HepG2 (cell line): ENCODE data around the gene ARHGAP21. TPM values are rescaled to one million over a fixed set of nuclear protein-coding genes. Genes with fewer than 3 reads are reported as not detected.

Source experiments
- ATAC-seq: fragments of 200-7000 bp; cut with Tn5 transposase; 3 replicates; pipeline ENCODE4 v1.9.1; 2020; ENCODE audit warnings: mild to moderate bottlenecking, moderate library complexity
- BruUV-seq: library from RNA; stranded (reverse); fragments of 400-500 nt; replicated peaks from 2 replicates; lab custom pipeline; 2021; lab: Mats Ljungman, UMichigan
- CTCF ChIA-PET: fragments of 300-600 bp; formaldehyde crosslinking; extraction: SDS; loops from one replicate; lab custom pipeline; 2021; ENCODE audit warnings: low total read pairs, inconsistent platforms, low intra/inter-chr PET ratio; lab: Yijun Ruan, JAX
- POLR2A ChIA-PET: fragments of 350-600 bp; sonication (Branson Sonifier 250); formaldehyde crosslinking; loops from one replicate; lab custom pipeline; 2020; ENCODE audit warnings: antibody characterized with exemption, inconsistent platforms; lab: Yijun Ruan, JAX
- DNase-seq: peaks from one replicate; pipeline ENCODE4 v3.0.0-alpha.2; 2015; ENCODE audit warnings: low spot score
- FAIRE-seq: peaks from 3 replicates; lab custom pipeline; 2011; peaks lifted over from hg19 to GRCh38; lab: Jason Lieb, UNC
- H2AFZ ChIP-seq: one replicate; pipeline ENCODE4 v1.6.1; 2011; ENCODE audit warnings: low read length, inconsistent platforms
- H3K27ac ChIP-seq: fragments of 300-600 bp; 3 replicates; pipeline ENCODE4 v1.8.0; 2011; ENCODE audit warnings: mixed run types, mild to moderate bottlenecking, mixed read lengths, low read length, inconsistent platforms; ENCODE audit not compliant: insufficient read depth; ENCODE audit errors: extremely low read length
- H3K27me3 ChIP-seq, 2 experiments: fragments of 200-600 bp in 1 of 2; 2 replicates in 1 of 2; 3 replicates in 1 of 2; pipeline versions ENCODE4 v1.6.0 to v1.8.0; 2011; ENCODE audit warnings: low read length in 2 of 2, mild to moderate bottlenecking in 2 of 2, moderate library complexity in 2 of 2, inconsistent platforms in 1 of 2; ENCODE audit not compliant: insufficient read depth in 2 of 2, control insufficient read depth in 1 of 2
- H3K36me3 ChIP-seq, 2 experiments: fragments of 200-600 bp in 1 of 2; replicated peaks in 1 of 2; 2 replicates in 1 of 2; 3 replicates in 1 of 2; pipeline versions ENCODE4 v1.5.1 to v1.8.0; 2011; ENCODE audit warnings: low read length in 2 of 2, inconsistent platforms in 1 of 2; ENCODE audit not compliant: insufficient read depth in 2 of 2, control insufficient read depth in 1 of 2
- H3K4me1 ChIP-seq: 2 replicates; pipeline ENCODE4 v1.5.1; 2012; ENCODE audit warnings: low read length, inconsistent platforms; ENCODE audit not compliant: insufficient read depth
- H3K4me2 ChIP-seq: 2 replicates; pipeline ENCODE4 v1.6.0; 2011; ENCODE audit warnings: low read depth, low read length, inconsistent platforms
- H3K4me3 ChIP-seq, 3 experiments: fragments of 200-600 bp in 1 of 3; sonication (generic), shearing (Covaris generic) in 1 of 3; replicated peaks in 1 of 3; 2 replicates each; pipeline ENCODE4 v1.5.1; 2011 to 2016; ENCODE audit warnings: low read length in 3 of 3, inconsistent platforms in 2 of 3, low read depth in 2 of 3, mild to moderate bottlenecking in 2 of 3, control low read depth in 1 of 3, mixed read lengths in 1 of 3; ENCODE audit not compliant: insufficient read depth in 1 of 3
- H3K79me2 ChIP-seq: one replicate; pipeline ENCODE4 v1.6.1; 2011; ENCODE audit warnings: low read length, inconsistent platforms; ENCODE audit not compliant: insufficient read depth
- H3K9ac ChIP-seq: 2 replicates; pipeline ENCODE4 v1.6.0; 2011; ENCODE audit warnings: mild to moderate bottlenecking, low read depth, low read length, inconsistent platforms; ENCODE audit not compliant: insufficient read depth
- H3K9me3 ChIP-seq: 2 replicates; pipeline ENCODE4 v1.5.1; 2012; ENCODE audit warnings: mild to moderate bottlenecking, low read length
- H4K20me1 ChIP-seq: 2 replicates; pipeline ENCODE4 v1.6.0; 2011; ENCODE audit warnings: inconsistent platforms, mild to moderate bottlenecking, low read length, moderate library complexity; ENCODE audit not compliant: insufficient read depth
- IKZF1 ChIP-seq: fragments of 450-650 bp; IDR thresholded peaks from 2 replicates; pipeline ENCODE4 v1.7.1; 2016
- KDM5A ChIP-seq: fragments of 200-600 bp; sonication (generic); IDR thresholded peaks from 2 replicates; pipeline ENCODE4 v1.7.0; 2018; ENCODE audit warnings: antibody characterized with exemption, mild to moderate bottlenecking, low read length, borderline replicate concordance
- NFE2L2 ChIP-seq: fragments of 150-350 bp; IDR thresholded peaks from 2 replicates; pipeline ENCODE4 v1.6.1; 2014; ENCODE audit warnings: low read length
- SAP130 ChIP-seq: IDR thresholded peaks from 2 replicates; pipeline ENCODE4 v1.6.1; 2016; ENCODE audit warnings: low read depth
- SOX6 ChIP-seq, 2 experiments: fragments of 450-650 bp in 1 of 2; sonication (generic) in 1 of 2; formaldehyde crosslinking in 1 of 2; IDR thresholded peaks; 2 replicates each; pipeline versions ENCODE4 v1.4.0 to v1.6.1; 2017 to 2020; ENCODE audit warnings: antibody characterized with exemption in 1 of 2, mild to moderate bottlenecking in 1 of 2, missing genetic modification reagents in 1 of 2
- TGIF2 ChIP-seq: IDR thresholded peaks from 2 replicates; pipeline ENCODE4 v1.6.1; 2016; ENCODE audit warnings: control low read depth, missing compliant biosample characterization
- ZNF251 ChIP-seq: sonication (generic); formaldehyde crosslinking; IDR thresholded peaks from 2 replicates; pipeline ENCODE4 v1.9.0; 2021; ENCODE audit warnings: mild to moderate bottlenecking, missing genetic modification reagents
- WGBS: methylation state at CpG from one replicate; pipeline ENCODE4 v1.1.6; 2017; ENCODE audit warnings: low lambda C conversion rate; 5-methylcytosine and 5-hydroxymethylcytosine counted together
- in situ Hi-C: cut with HindIII; loops from 2 replicates; pipeline ENCODE4 v1.10.0; 2017; ENCODE audit warnings: low pct_unique_long_range_greater_than_20kb; ENCODE audit not compliant: extremely low pct_ligation_motif_present
- intact Hi-C: fragments of 100-400 bp; cut with micrococcal nuclease; formaldehyde crosslinking; loops from one replicate; pipeline ENCODE4 v1.10.0; 2022; ENCODE audit not compliant: unreplicated experiment
- polyA plus RNA-seq, 8 experiments: library from polyadenylated mRNA; depleted of rRNA in 3 of 8; stranded (reverse) in 7 of 8; unstranded in 1 of 8; fragments of >200 nt; fragmentation: Illumina TruSeq in 4 of 8; extraction: Trizol in 4 of 8; gene quantifications; 2 replicates each; pipeline versions ENCODE4 v1.2.1 to v1.2.3, GENCODE V29; 2011 to 2016; ENCODE audit warnings: low read depth in 4 of 8, missing spikeins in 1 of 8, mixed read lengths in 1 of 8; ENCODE audit not compliant: insufficient read depth in 1 of 8
- total RNA-seq, 5 experiments: library from RNA; depleted of rRNA; stranded (reverse); fragments of >200 nt; fragmentation: Illumina TruSeq; extraction: Trizol; gene quantifications; 2 replicates each; pipeline ENCODE4 v1.2.3, GENCODE V29; 2016; ENCODE audit warnings: low read depth in 1 of 5
- TF ChIP-seq, protein P1 (sequence below): sonication (generic); formaldehyde crosslinking; IDR thresholded peaks from 2 replicates; pipeline ENCODE4 v1.4.0; 2020; ENCODE audit warnings: missing genetic modification reagents
- TF ChIP-seq, protein P2 (sequence below): IDR thresholded peaks from 2 replicates; pipeline ENCODE4 v1.6.1; 2016; ENCODE audit warnings: low read depth
- TF ChIP-seq, protein P3 (sequence below): sonication (generic); formaldehyde crosslinking; IDR thresholded peaks from one replicate; pipeline ENCODE4 v1.5.1; 2020; ENCODE audit warnings: mild to moderate bottlenecking, missing genetic modification reagents; ENCODE audit errors: not compliant biosample characterization
- TF ChIP-seq, protein P4 (sequence below): sonication (generic); formaldehyde crosslinking; conservative IDR thresholded peaks from 2 replicates; pipeline ENCODE4 v1.5.0; 2020; ENCODE audit warnings: missing genetic modification reagents

Gene ARHGAP21
- total and polyA plus RNA-seq, 2 of the 13 experiments (the other 11 are each of a cell fraction or from before 2014, with no cell fraction given): 23.9 to 26.6 TPM

DNA sequence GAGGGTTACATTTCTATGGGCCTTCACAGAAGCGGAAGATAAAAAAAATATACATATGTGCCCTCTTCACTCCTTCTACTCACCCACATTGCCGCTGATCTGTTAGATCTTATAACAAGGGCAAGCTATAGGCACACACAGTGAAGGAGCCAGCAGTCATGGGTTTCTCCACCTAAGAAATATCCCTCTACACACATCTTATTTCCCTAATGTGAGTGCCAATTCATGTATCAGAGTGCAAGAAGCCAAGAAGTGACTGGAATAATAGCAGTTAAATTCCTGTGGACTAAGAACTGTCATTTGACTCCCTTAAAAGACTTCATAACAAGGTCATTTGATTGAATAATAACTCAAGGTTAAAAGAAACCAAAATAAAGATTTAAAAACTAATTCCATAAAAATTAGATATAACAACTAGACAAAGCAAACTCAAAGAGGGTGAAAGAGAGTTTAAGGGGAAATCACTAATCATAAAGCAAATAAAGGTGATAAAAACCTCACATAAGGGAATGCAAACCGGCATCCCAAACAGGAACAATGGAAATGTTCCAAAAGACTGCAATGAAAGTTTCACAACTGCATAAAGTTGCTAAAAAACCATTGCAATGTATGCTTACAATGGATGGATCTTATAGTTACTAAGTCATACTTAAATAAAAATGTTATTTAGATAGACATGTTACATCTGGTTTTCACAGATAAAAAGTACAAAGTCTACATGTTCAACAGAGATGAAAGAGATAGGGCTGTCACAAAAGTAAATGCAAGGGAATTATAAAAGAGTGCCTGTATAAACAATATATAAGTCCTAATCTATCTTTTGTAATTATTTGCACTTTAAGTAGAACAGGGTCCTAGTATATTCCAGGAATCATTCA is 42.8 kb downstream of the ARHGAP21 start:
- 55% methylated on average over 3 of the region's 3 CpGs for WGBS
- no peaks in the 10 kb centered on the region for H3K36me3 ChIP-seq
- FAIRE-seq (no peak), DNase-seq (peak; percentile 88), ATAC-seq (peak; percentile 74)
- no TSS peak for BruUV-seq
- intact Hi-C loops: loop anchor here (1.0 kb wide), 1 partner anchor 40 kb away; no protein-coding TSS in a partner anchor
- no peak overlapping the region for H3K9ac ChIP-seq
- H2AFZ ChIP-seq: no peak overlapping the region
- 0 out of 6 replicates have a peak overlapping the region, but pooled peaks of 1 of the 3 experiments have one; percentile 15 for H3K4me3 ChIP-seq
- peak overlapping the region; percentile 59 for H3K4me2 ChIP-seq
- ChIA-PET CTCF (no interaction called here), POLR2A (no interaction called here)
- H3K27ac ChIP-seq: peak overlapping the region; percentile 55
- H3K27me3 ChIP-seq: no peaks in the 10 kb centered on the region
- H4K20me1 ChIP-seq: peaks cover 4% of the 10 kb centered on the region; the same call in 1 of the 2 replicates
- in situ Hi-C loops: no loop called here
- peaks cover 22% of the 10 kb centered on the region for H3K4me1 ChIP-seq
- peaks cover 16% of the 10 kb centered on the region for H3K79me2 ChIP-seq
- no peaks in the 10 kb centered on the region for H3K9me3 ChIP-seq
- TF ChIP-seq IKZF1 (no peak), TGIF2 (CRISPR knock-in tag) (no peak), NFE2L2 (no peak), KDM5A (no peak), SOX6 (IDR thresholded peaks at IDR 0.05) (no peak), SOX6 (CRISPR knock-in tag; IDR thresholded peaks at IDR 0.05) (peak; percentile 73), ZNF251 (CRISPR knock-in tag) (no peak), SAP130 (CRISPR knock-in tag) (peak; percentile 55; the same call in 1 of the 2 replicates)
- TF ChIP-seq, protein P1, sequence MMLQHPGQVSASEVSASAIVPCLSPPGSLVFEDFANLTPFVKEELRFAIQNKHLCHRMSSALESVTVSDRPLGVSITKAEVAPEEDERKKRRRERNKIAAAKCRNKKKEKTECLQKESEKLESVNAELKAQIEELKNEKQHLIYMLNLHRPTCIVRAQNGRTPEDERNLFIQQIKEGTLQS: no peak
- TF ChIP-seq, protein P2, sequence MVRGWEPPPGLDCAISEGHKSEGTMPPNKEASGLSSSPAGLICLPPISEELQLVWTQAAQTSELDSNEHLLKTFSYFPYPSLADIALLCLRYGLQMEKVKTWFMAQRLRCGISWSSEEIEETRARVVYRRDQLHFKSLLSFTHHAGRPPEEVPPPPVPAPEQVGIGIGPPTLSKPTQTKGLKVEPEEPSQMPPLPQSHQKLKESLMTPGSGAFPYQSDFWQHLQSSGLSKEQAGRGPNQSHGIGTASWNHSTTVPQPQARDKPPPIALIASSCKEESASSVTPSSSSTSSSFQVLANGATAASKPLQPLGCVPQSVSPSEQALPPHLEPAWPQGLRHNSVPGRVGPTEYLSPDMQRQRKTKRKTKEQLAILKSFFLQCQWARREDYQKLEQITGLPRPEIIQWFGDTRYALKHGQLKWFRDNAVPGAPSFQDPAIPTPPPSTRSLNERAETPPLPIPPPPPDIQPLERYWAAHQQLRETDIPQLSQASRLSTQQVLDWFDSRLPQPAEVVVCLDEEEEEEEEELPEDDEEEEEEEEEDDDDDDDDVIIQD (CRISPR knock-in tag): 0 out of 2 replicates have a peak, but pooled peaks have one; percentile 9
- TF ChIP-seq, protein P3, sequence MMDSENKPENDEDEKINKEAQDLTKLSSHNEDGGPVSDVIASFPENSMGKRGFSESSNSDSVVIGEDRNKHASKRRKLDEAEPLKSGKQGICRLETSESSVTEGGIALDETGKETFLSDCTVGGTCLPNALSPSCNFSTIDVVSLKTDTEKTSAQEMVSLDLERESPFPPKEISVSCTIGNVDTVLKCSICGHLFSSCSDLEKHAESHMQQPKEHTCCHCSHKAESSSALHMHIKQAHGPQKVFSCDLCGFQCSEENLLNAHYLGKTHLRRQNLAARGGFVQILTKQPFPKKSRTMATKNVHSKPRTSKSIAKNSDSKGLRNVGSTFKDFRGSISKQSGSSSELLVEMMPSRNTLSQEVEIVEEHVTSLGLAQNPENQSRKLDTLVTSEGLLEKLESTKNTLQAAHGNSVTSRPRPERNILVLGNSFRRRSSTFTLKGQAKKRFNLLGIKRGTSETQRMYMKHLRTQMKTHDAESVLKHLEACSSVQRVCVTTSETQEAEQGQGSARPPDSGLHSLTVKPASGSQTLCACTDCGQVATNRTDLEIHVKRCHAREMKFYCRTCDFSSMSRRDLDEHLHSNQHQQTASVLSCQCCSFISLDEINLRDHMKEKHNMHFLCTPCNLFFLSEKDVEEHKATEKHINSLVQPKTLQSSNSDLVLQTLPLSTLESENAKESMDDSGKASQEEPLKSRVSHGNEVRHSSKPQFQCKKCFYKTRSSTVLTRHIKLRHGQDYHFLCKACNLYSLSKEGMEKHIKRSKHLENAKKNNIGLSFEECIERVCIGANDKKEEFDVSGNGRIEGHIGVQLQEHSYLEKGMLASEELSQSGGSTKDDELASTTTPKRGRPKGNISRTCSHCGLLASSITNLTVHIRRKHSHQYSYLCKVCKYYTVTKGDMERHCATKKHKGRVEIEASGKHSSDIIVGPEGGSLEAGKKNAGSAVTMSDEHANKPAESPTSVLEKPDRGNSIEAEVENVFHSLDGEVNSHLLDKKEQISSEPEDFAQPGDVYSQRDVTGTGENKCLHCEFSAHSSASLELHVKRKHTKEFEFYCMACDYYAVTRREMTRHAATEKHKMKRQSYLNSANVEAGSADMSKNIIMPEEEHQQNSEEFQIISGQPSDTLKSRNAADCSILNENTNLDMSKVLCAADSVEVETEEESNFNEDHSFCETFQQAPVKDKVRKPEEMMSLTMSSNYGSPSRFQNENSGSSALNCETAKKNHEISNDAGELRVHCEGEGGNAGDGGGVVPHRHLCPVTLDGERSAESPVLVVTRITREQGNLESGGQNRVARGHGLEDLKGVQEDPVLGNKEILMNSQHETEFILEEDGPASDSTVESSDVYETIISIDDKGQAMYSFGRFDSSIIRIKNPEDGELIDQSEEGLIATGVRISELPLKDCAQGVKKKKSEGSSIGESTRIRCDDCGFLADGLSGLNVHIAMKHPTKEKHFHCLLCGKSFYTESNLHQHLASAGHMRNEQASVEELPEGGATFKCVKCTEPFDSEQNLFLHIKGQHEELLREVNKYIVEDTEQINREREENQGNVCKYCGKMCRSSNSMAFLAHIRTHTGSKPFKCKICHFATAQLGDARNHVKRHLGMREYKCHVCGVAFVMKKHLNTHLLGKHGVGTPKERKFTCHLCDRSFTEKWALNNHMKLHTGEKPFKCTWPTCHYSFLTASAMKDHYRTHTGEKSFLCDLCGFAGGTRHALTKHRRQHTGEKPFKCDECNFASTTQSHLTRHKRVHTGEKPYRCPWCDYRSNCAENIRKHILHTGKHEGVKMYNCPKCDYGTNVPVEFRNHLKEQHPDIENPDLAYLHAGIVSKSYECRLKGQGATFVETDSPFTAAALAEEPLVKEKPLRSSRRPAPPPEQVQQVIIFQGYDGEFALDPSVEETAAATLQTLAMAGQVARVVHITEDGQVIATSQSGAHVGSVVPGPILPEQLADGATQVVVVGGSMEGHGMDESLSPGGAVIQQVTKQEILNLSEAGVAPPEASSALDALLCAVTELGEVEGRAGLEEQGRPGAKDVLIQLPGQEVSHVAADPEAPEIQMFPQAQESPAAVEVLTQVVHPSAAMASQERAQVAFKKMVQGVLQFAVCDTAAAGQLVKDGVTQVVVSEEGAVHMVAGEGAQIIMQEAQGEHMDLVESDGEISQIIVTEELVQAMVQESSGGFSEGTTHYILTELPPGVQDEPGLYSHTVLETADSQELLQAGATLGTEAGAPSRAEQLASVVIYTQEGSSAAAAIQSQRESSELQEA (CRISPR knock-in tag): no peak
- TF ChIP-seq, protein P4, sequence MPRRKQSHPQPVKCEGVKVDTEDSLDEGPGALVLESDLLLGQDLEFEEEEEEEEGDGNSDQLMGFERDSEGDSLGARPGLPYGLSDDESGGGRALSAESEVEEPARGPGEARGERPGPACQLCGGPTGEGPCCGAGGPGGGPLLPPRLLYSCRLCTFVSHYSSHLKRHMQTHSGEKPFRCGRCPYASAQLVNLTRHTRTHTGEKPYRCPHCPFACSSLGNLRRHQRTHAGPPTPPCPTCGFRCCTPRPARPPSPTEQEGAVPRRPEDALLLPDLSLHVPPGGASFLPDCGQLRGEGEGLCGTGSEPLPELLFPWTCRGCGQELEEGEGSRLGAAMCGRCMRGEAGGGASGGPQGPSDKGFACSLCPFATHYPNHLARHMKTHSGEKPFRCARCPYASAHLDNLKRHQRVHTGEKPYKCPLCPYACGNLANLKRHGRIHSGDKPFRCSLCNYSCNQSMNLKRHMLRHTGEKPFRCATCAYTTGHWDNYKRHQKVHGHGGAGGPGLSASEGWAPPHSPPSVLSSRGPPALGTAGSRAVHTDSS (CRISPR knock-in tag): no peak
